Gastroesophageal sphincter (tissue), 4 donors: ENCODE results near the gene STIL. TPM values are rescaled to one million over a fixed set of nuclear protein-coding genes. Genes with fewer than 3 reads are reported as not detected.

Experiments
- ATAC-seq: fragments of 150-250 bp; one replicate; pipeline ENCODE4 v1.9.1; 2016; ENCODE audit warnings: mild to moderate bottlenecking, moderate library complexity
- H3K27ac ChIP-seq, 4 donors: fragments of 200-600 bp; sonication (generic) in 3 of 4; 1 replicate in 3 of 4; 2 replicates in 1 of 4; pipeline ENCODE4 v1.5.1; 2016 to 2019
- H3K27me3 ChIP-seq: fragments of 200-600 bp; sonication (generic); one replicate; pipeline ENCODE4 v1.5.1; 2019
- H3K36me3 ChIP-seq, 2 donors: fragments of 200-600 bp; sonication (generic); one replicate each; pipeline ENCODE4 v1.5.1; 2019; ENCODE audit warnings: control low read depth in 1 of 2
- H3K4me1 ChIP-seq, 3 donors: fragments of 200-600 bp; sonication (generic); 1 replicate in 2 of 3; 2 replicates in 1 of 3; pipeline ENCODE4 v1.5.1; 2016 to 2019; ENCODE audit warnings: control low read depth in 2 of 3
- H3K4me3 ChIP-seq, 2 donors: fragments of 200-600 bp; sonication (generic); one replicate each; pipeline ENCODE4 v1.5.1; 2019; ENCODE audit warnings: mild to moderate bottlenecking in 1 of 2, moderate library complexity in 1 of 2
- H3K9me3 ChIP-seq, 3 donors: fragments of 200-600 bp; sonication (generic); one replicate each; pipeline ENCODE4 v1.5.1; 2017 to 2019; ENCODE audit warnings: control low read depth in 2 of 3
- EP300 ChIP-seq: sonication (generic); formaldehyde crosslinking; IDR thresholded peaks from one replicate; pipeline ENCODE4 v1.6.1; 2017; ENCODE audit warnings: antibody characterized with exemption, mild to moderate bottlenecking
- POLR2A ChIP-seq, 2 donors: fragments of 450-650 bp; IDR thresholded peaks; one replicate each; pipeline ENCODE4 v1.6.1; 2017; ENCODE audit warnings: antibody characterized with exemption in 2 of 2, mild to moderate bottlenecking in 2 of 2, moderate library complexity in 1 of 2
- POLR2AphosphoS5 ChIP-seq: sonication (generic); formaldehyde crosslinking; IDR thresholded peaks from one replicate; pipeline ENCODE4 v1.6.1; 2017; ENCODE audit warnings: antibody characterized with exemption
- WGBS, 2 donors: methylation state at CpG; one replicate each; pipeline ENCODE4 v1.1.5; 2018; ENCODE audit warnings: low coverage in 1 of 2; 5-methylcytosine and 5-hydroxymethylcytosine counted together
- total RNA-seq, 4 donors: library from RNA; depleted of rRNA; stranded (reverse); fragments of >200 nt; gene quantifications; one replicate each; pipeline ENCODE4 v1.1.0, GENCODE V29; 2016
- TF ChIP-seq, protein P1 (sequence below), 4 experiments: fragments of 200-600 bp in 2 of 4; fragments of 450-650 bp in 2 of 4; sonication (generic) in 1 of 4; IDR thresholded peaks; one replicate each; pipeline ENCODE4 v1.5.1; 2017 to 2019; ENCODE audit warnings: antibody characterized with exemption in 4 of 4, mild to moderate bottlenecking in 2 of 4, moderate library complexity in 2 of 4

The STIL gene
- total RNA-seq, 4 donors from 2014 or later, result 0.40 to 2.5 (median 0.83) TPM

DNA sequence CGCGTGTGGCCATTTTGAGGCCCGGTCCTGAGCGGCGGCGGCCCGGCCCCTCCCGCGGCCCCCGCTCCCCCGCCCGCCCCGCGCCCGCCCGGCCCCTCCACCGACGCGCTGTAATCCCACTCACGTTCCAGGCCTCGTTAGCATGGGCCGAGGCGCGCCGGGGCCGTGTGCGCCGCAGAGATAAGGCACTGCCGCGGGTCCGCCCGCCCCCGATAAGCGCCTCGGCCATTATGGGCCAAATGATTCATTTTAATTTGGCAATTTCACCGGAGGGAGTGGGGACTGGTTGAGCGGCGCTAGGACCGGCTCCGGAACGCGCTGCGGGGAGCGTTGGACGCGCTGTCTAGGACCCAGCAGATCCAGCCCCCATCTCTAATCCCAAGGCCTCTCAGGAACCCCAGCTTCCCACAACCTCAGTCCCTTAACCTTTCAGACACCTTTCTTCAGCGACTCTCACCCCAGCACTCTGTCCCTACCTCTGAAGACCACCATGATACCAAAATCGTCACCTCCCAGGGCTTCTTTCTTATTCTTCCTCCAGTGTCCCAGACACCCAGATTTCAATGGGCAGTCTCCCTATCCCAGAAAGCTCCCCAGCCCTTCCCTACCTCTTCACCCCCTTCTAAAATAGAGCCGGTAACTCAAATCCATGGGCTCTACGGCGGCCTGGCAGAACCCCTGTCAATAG lies 81.6 kb downstream of the STIL start, which contains the start of gene TAL1:
TAL1 (minus strand) TSS at position 39 of the 688 bp plus-strand sequence. CDS start 6,337 bp downstream, outside the sequence.
- H3K36me3 ChIP-seq, result no peaks in the 10 kb centered on the region
- H3K4me1 ChIP-seq, result peaks cover 0 to 45% (median 13%) of the 10 kb centered on the region in 3 donors
- 0 to 38% methylated on average over 2 to 4 of the region's 51 CpGs for WGBS, 2 donors
- TF ChIP-seq EP300 (no peak), POLR2AphosphoS5 (no peak), POLR2A (IDR thresholded peaks at IDR 0.05) (no peak)
- TF ChIP-seq, protein P1, sequence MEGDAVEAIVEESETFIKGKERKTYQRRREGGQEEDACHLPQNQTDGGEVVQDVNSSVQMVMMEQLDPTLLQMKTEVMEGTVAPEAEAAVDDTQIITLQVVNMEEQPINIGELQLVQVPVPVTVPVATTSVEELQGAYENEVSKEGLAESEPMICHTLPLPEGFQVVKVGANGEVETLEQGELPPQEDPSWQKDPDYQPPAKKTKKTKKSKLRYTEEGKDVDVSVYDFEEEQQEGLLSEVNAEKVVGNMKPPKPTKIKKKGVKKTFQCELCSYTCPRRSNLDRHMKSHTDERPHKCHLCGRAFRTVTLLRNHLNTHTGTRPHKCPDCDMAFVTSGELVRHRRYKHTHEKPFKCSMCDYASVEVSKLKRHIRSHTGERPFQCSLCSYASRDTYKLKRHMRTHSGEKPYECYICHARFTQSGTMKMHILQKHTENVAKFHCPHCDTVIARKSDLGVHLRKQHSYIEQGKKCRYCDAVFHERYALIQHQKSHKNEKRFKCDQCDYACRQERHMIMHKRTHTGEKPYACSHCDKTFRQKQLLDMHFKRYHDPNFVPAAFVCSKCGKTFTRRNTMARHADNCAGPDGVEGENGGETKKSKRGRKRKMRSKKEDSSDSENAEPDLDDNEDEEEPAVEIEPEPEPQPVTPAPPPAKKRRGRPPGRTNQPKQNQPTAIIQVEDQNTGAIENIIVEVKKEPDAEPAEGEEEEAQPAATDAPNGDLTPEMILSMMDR (IDR thresholded peaks at IDR 0.05), result no peak
- H3K27me3 ChIP-seq, result peaks cover 77% of the 10 kb centered on the region
- H3K9me3 ChIP-seq, result no peaks in the 10 kb centered on the region
- peak within 1 kb of the TSS in 3 of 4 donors; percentile 64 to 77 (median 73) for H3K27ac ChIP-seq
- ATAC-seq, result peak; percentile 49
- peak within 1 kb of the TSS; percentile 8 to 49 for H3K4me3 ChIP-seq

- peaks cover 85% of the 10 kb centered on the region for H3K27me3 ChIP-seq
- TF ChIP-seq EP300 (no peak), POLR2AphosphoS5 (peak; percentile 90), POLR2A (IDR thresholded peaks at IDR 0.05) (peak in 1 of 2 donors; percentile 26)
- TF ChIP-seq, protein P1 (IDR thresholded peaks at IDR 0.05), result no peak
- peak overlapping the region in 3 of 4 donors; percentile 64 to 77 (median 73) for H3K27ac ChIP-seq
- no peaks in the 10 kb centered on the region for H3K36me3 ChIP-seq
- H3K4me1 ChIP-seq, result peaks cover 0 to 53% (median 13%) of the 10 kb centered on the region in 3 donors
- WGBS, 2 donors, result 6% methylated on average over 17 to 24 of the region's 62 CpGs
- no peak for ATAC-seq
- peak overlapping the region; percentile 8 to 49 for H3K4me3 ChIP-seq
- H3K9me3 ChIP-seq, result no peaks in the 10 kb centered on the region
Observed at GRCh38 chr1:47231301-47232186, 82.4 kb downstream of the STIL start.

DNA sequence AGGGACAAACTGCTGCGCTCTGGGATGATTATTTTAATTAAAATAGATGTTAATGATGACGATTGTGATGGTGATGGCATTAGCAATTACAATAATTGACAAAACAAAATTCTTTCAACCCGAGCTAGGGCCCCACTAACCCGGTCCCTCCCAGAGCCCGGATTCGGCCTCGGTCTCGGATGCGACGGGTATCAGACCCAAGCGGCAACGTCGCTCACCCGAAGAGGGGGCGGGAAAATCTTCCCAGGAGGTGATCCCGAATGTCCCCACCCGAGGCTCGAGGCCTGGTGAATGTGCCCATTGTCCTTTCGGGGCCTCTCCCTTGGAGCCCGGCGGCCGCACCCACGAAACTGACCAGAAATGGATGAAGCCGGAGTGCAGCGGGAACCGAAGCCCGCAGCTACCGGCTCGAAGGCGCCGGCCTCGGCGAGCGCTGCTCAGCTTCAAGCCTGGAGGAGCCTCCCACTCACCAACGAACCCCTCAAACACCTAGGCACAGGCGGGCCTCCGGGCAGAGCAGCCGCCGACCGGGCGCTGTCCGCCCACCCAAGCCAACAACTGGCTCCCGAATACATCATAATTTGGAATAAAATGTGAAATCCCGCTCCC lies 83.2 kb downstream of the STIL start:
- H3K9me3 ChIP-seq, result no peaks in the 10 kb centered on the region
- peaks cover 0 to 59% (median 19%) of the 10 kb centered on the region in 3 donors for H3K4me1 ChIP-seq
- 10 to 20% methylated on average over 1 to 5 of the region's 44 CpGs for WGBS, 2 donors
- H3K27me3 ChIP-seq, result peaks cover 93% of the 10 kb centered on the region
- TF ChIP-seq, protein P1 (IDR thresholded peaks at IDR 0.05), result no peak
- TF ChIP-seq POLR2AphosphoS5 (peak; percentile 12), POLR2A (IDR thresholded peaks at IDR 0.05) (no peak), EP300 (no peak)
- H3K4me3 ChIP-seq, result peak overlapping the region; percentile 8 to 49
- ATAC-seq, result no peak
- peak overlapping the region in 3 of 4 donors; percentile 64 to 77 (median 73) for H3K27ac ChIP-seq
- no peaks in the 10 kb centered on the region for H3K36me3 ChIP-seq

- H3K36me3 ChIP-seq, result no peaks in the 10 kb centered on the region
- H3K4me1 ChIP-seq, result peaks cover 0 to 59% (median 26%) of the 10 kb centered on the region in 3 donors
- no peaks in the 10 kb centered on the region for H3K9me3 ChIP-seq
- H3K4me3 ChIP-seq, result peak overlapping the region; percentile 8 to 49
- WGBS, 2 donors, result 13 to 15% methylated on average over 18 to 21 of the region's 23 CpGs
- TF ChIP-seq, protein P1 (IDR thresholded peaks at IDR 0.05), result no peak
- TF ChIP-seq EP300 (no peak), POLR2A (IDR thresholded peaks at IDR 0.05) (no peak), POLR2AphosphoS5 (no peak)
- ATAC-seq, result no peak
- peaks cover 100% of the 10 kb centered on the region for H3K27me3 ChIP-seq
- H3K27ac ChIP-seq, result peak overlapping the region in 3 of 4 donors; percentile 64 to 77 (median 73)
Observed at GRCh38 chr1:47229886-47230691, 83.9 kb downstream of the STIL start.
